ENCODE data around the gene STX1B. TPM values are rescaled to one million over a fixed set of nuclear protein-coding genes. Genes with fewer than 3 reads are reported as not detected.

STX1B gene
- total and polyA plus RNA-seq, 7 experiments from 2014 or later: 0.37 to 5.2 (median 4.2) TPM

DNA sequence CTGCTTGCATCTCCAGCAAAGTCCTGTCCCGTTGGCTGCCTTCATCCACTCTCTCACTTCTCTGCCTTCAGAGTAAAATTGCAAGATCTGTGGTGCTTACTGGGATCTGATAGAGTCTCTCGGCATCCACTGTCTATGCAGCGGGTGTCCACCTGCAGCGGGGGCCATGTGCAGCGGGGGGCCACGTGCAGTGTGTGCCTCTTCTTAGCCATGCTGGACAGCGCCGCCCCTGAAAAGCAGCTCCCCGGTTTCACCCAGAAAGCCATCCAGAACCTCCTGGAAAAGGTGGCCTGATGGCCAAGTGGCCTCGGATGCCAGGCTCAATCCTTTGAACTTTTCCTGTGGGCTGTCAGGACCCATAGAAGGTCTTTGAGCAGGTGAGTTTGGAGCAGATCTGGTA, 32.4 kb upstream of the STX1B start:
- H3K9me3 ChIP-seq (ENCODE audit: control insufficient read depth in 2 of 3, low read length in 3 of 3): no peaks in the 10 kb centered on the region
- H3K4me1 Mint-ChIP-seq: peaks cover 0 to 3% (median 0%) of the 10 kb centered on the region in 7 donors
- no peaks in the 10 kb centered on the region for H3K4me1 ChIP-seq (ENCODE audit: control insufficient read depth in 2 of 2, insufficient read depth in 2 of 2, low read length in 2 of 2)
- no peak overlapping the region for H3K27ac ChIP-seq (ENCODE audit: low read depth, low read length)
- no peaks in the 10 kb centered on the region for H3K27me3 ChIP-seq (ENCODE audit: control insufficient read depth in 2 of 2, insufficient read depth in 2 of 2, low read length in 2 of 2)
- peaks cover 3 to 51% (median 11%) of the 10 kb centered on the region in 3 experiments for H3K36me3 ChIP-seq (ENCODE audit: control insufficient read depth in 2 of 3, insufficient read depth in 3 of 3, low read length in 3 of 3)
- H3K4me3 ChIP-seq (ENCODE audit: low read length): no peak overlapping the region
- H3K9me3 Mint-ChIP-seq: no peaks in the 10 kb centered on the region
- H3K36me3 Mint-ChIP-seq: peaks cover 0 to 16% (median 5%) of the 10 kb centered on the region in 5 donors
- DNase-seq: no peak
- no peak overlapping the region for H3K27ac Mint-ChIP-seq
- no peak for ATAC-seq
- POLR2A ChIA-PET: no interaction called here
- intact Hi-C loops (cut with micrococcal nuclease): no loop called here
- no peak overlapping the region for H3K4me3 Mint-ChIP-seq
- CTCF ChIA-PET: no interaction called here
- H3K27me3 Mint-ChIP-seq: no peaks in the 10 kb centered on the region

DNA sequence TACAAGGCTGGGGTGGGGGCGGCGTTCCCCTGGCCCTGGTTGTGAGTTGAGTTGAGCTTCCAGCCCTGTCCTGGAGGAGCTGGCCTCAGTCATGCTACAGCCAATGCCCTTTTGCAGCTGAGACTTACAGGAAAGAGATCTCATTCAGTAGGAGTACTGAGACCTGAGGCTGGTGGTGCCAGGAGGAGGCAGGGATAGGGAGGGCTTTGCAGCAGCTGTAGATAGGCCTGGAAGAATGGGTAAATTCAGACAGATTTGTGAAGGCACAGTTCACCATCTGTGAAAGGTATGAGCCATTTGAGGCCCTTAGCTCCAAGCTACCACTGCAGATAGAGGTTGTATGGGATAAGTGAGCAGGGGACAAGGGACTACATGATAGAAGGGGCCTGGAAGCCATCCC, 28.6 kb upstream of the STX1B start:
- no peak overlapping the region for H3K27ac ChIP-seq (ENCODE audit: low read depth, low read length)
- intact Hi-C loops (cut with micrococcal nuclease): no loop called here
- H3K27ac Mint-ChIP-seq: no peak overlapping the region

DNA sequence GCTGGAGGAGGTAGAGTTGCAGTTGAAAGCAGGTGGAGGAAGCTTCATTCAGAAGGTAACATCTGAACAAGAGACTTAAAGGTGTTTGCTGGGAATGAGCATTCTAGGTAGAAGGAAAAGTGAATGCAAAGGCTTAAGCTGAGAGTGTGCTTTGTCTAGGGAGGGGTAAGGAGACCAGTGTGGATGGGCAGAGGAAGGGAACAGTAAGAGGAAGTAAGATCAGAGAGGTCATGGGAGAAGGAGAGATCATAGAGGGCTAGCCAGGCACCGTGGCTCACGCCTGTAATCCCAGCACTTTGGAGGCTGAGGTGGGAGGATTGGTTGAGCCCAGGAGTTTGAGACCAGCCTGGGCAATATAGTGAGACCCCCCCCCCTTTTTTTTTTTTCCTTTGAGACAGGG, 26.3 kb upstream of the STX1B start:
- ATAC-seq (no peak), DNase-seq (no peak)
- H3K4me3 Mint-ChIP-seq: no peak overlapping the region
- peak overlapping the region in 4 of 9 donors; percentile 38 to 68 (median 51) for H3K27ac Mint-ChIP-seq
- peaks cover 0 to 3% (median 0%) of the 10 kb centered on the region in 5 donors for H3K27me3 Mint-ChIP-seq
- Histone ChIP-seq H3K36me3 (ENCODE audit: control insufficient read depth in 2 of 3, insufficient read depth in 3 of 3, low read length in 3 of 3) (peaks cover 6 to 59% (median 12%) of the 10 kb centered on the region in 3 experiments), H3K4me1 (ENCODE audit: control insufficient read depth in 2 of 2, insufficient read depth in 2 of 2, low read length in 2 of 2) (peaks cover 14 to 16% of the 10 kb centered on the region in 2 donors), H3K27me3 (ENCODE audit: control insufficient read depth in 2 of 2, insufficient read depth in 2 of 2, low read length in 2 of 2) (no peaks in the 10 kb centered on the region), H3K4me3 (ENCODE audit: low read length) (no peak overlapping the region), H3K27ac (ENCODE audit: low read depth, low read length) (no peak overlapping the region), H3K9me3 (ENCODE audit: control insufficient read depth in 2 of 3, low read length in 3 of 3) (no peaks in the 10 kb centered on the region)
- H3K4me1 Mint-ChIP-seq: peaks cover 15 to 33% (median 20%) of the 10 kb centered on the region in 7 donors
- peaks cover 0 to 1% (median 0%) of the 10 kb centered on the region in 11 donors for H3K9me3 Mint-ChIP-seq
- ChIA-PET POLR2A (interaction anchor here (0.6 to 5.3 kb wide), 3 partner anchors 23 to 37 kb away, joined by 3 to 29 read pairs (median 3); partner anchors contain the start of genes ZNF646 and ZNF668), CTCF (no interaction called here)
- peaks cover 0 to 20% (median 7%) of the 10 kb centered on the region in 5 donors for H3K36me3 Mint-ChIP-seq
- intact Hi-C loops (cut with micrococcal nuclease): no loop called here

More for the DNA sequence above, 28.6 kb upstream of the STX1B start:
- H3K4me1 Mint-ChIP-seq: peaks cover 8 to 17% (median 14%) of the 10 kb centered on the region in 7 donors
- no peak for DNase-seq
- no peaks in the 10 kb centered on the region for H3K27me3 Mint-ChIP-seq
- no peak for ATAC-seq
- H3K36me3 Mint-ChIP-seq: peaks cover 0 to 20% (median 7%) of the 10 kb centered on the region in 5 donors
- H3K4me1 ChIP-seq (ENCODE audit: control insufficient read depth in 2 of 2, insufficient read depth in 2 of 2, low read length in 2 of 2): peaks cover 4 to 6% of the 10 kb centered on the region in 2 donors
- H3K4me3 Mint-ChIP-seq: no peak overlapping the region
- no peak overlapping the region for H3K4me3 ChIP-seq (ENCODE audit: low read length)
- H3K9me3 ChIP-seq (ENCODE audit: control insufficient read depth in 2 of 3, low read length in 3 of 3): no peaks in the 10 kb centered on the region
- no peaks in the 10 kb centered on the region for H3K9me3 Mint-ChIP-seq
- CTCF ChIA-PET: interaction anchor here (0.6 kb wide), 1 partner anchor 77 kb away, joined by 5 read pairs; no protein-coding TSS in a partner anchor
- POLR2A ChIA-PET: interaction anchor here (0.7 to 0.8 kb wide), 2 partner anchors 16 to 33 kb away, joined by 3 read pairs; no protein-coding TSS in a partner anchor
- peaks cover 6 to 70% (median 12%) of the 10 kb centered on the region in 3 experiments for H3K36me3 ChIP-seq (ENCODE audit: control insufficient read depth in 2 of 3, insufficient read depth in 3 of 3, low read length in 3 of 3)
- no peaks in the 10 kb centered on the region for H3K27me3 ChIP-seq (ENCODE audit: control insufficient read depth in 2 of 2, insufficient read depth in 2 of 2, low read length in 2 of 2)

DNA sequence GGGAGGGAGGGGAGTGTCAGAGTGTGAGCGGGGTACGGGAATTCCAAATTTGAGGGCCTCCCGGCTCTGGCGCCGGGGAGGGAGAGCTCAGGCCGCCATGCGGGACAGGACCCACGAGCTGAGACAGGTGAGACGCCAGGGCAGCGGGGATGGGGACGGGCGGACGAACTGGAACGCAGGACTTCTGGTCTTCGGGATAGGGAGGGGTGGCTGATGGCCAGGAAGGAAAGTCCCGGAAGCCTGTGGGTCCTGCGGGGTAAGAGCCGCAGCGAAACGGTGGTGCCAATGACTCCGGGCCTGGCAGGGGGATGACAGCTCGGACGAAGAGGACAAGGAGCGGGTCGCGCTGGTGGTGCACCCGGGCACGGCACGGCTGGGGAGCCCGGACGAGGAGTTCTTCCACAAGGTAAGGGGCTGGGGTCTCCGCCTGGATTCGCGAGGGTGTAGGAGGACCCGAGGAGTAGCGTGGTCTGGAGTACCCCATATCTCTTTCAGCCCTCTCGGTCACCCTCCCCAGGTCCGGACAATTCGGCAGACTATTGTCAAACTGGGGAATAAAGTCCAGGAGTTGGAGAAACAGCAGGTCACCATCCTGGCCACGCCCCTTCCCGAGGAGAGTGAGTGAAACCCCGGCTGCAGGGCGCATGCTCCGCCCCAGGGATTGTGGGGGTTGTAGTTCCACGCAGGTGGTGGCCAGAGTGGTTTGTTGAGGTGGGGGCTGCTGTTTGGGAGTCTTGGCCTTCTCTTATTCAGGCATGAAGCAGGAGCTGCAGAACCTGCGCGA, 23.5 kb upstream of the STX1B start:
- H3K27me3 Mint-ChIP-seq: peaks cover 0 to 3% (median 0%) of the 10 kb centered on the region in 5 donors
- no peaks in the 10 kb centered on the region for H3K27me3 ChIP-seq (ENCODE audit: control insufficient read depth in 2 of 2, insufficient read depth in 2 of 2, low read length in 2 of 2)
- H3K27ac ChIP-seq (ENCODE audit: low read depth, low read length): peak overlapping the region; percentile 93
- peak overlapping the region; percentile 82 for H3K4me3 ChIP-seq (ENCODE audit: low read length)
- peak; percentile 53 for ATAC-seq
- CTCF ChIA-PET: no interaction called here
- H3K4me3 Mint-ChIP-seq: peak overlapping the region; percentile 78 to 100 (median 96)
- peaks cover 0 to 1% (median 0%) of the 10 kb centered on the region in 11 donors for H3K9me3 Mint-ChIP-seq
- H3K36me3 ChIP-seq (ENCODE audit: control insufficient read depth in 2 of 3, insufficient read depth in 3 of 3, low read length in 3 of 3): peaks cover 3 to 36% (median 9%) of the 10 kb centered on the region in 3 experiments
- H3K36me3 Mint-ChIP-seq: peaks cover 0 to 12% (median 3%) of the 10 kb centered on the region in 5 donors
- intact Hi-C loops (cut with micrococcal nuclease): loop anchor here (1.0 to 5.0 kb wide), 18 partner anchors 23 to 835 kb away; partner anchors contain the start of genes KAT8 (in 2 of the 2), SETD1A (in 2 of the 2), STX1B (in 2 of the 2) and VKORC1 (in 2 of the 2)
- H3K4me1 ChIP-seq (ENCODE audit: control insufficient read depth in 2 of 2, insufficient read depth in 2 of 2, low read length in 2 of 2): peaks cover 14 to 16% of the 10 kb centered on the region in 2 donors
- no peaks in the 10 kb centered on the region for H3K9me3 ChIP-seq (ENCODE audit: control insufficient read depth in 2 of 3, low read length in 3 of 3)
- peaks cover 15 to 35% (median 22%) of the 10 kb centered on the region in 7 donors for H3K4me1 Mint-ChIP-seq
- H3K27ac Mint-ChIP-seq: peak overlapping the region; percentile 84 to 99 (median 97)
- peak; percentile 75 to 91 (median 84) for DNase-seq
- POLR2A ChIA-PET: interaction anchor here (0.5 to 5.3 kb wide), 10 partner anchors 25 to 667 kb away, joined by 3 to 29 read pairs (median 3); partner anchors contain the start of genes ARMC5, FUS, ZNF646 and ZNF668

DNA sequence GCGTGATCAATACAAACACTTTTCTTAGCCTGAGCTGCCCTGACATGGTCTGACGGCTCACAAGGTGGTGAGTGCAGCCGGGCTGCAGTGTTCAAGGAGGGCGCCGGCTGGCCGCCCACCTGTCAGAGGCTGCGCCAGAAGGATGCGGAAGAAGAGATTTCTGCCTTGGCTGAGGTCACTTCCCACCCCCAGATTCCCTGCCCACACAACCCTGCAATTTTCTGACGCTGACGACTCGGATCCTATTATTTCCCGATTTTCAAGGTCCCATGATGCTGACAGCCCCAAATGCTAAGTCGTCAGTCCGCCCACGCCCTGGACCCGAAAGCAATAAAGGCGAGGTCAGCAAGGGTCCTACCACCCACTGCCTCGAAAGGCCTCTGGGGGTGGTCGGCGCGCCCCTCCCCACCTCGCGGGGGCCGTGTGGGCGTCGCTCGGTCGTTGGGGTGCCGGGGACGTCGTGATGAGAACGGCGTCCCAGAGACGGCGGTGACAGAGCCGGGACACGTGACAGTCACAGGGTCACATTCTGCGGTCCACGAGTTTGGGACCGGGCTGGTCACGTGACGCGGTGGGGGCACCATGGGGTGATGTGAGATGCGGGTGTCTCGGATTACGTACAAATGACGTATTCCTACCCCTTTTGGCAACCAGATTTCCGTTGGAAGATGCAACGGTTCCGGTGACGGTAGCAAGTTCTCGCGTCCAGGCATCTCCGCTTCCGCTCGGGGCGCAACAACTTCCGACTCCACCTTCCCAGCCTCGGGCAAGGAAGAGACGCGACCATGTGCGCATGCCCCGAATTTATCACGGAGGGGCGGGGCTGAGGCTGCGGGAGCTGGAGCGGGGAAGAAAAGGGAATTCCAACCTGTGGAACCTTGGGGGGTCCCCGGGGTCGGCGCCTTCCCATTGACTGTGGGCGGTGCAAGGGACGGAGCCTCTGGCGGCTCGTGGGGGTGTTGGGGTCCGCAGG, 22.6 kb upstream of the STX1B start, which contains the start of gene STX4:
Gene STX4 (plus strand): TSS at position 823 of the 973 bp plus-strand sequence. CDS start 248 bp downstream, outside the sequence.
- intact Hi-C loops (cut with micrococcal nuclease): loop anchor here (1.0 to 5.0 kb wide), 18 partner anchors 22 to 836 kb away; partner anchors contain the start of genes KAT8 (in 2 of the 2), SETD1A (in 2 of the 2), STX1B (in 2 of the 2) and ZNF646 (in 2 of the 2)
- CTCF ChIA-PET: no interaction called here
- H3K9me3 Mint-ChIP-seq: peaks cover 0 to 1% (median 0%) of the 10 kb centered on the region in 11 donors

More for the DNA sequence above, 22.6 kb upstream of the STX1B start, which contains the start of gene STX4:
- Mint-ChIP-seq H3K4me1 (peaks cover 15 to 35% (median 22%) of the 10 kb centered on the region in 7 donors), H3K27me3 (peaks cover 0 to 3% (median 0%) of the 10 kb centered on the region in 5 donors), H3K27ac (peak within 1 kb of the TSS; percentile 84 to 99 (median 97)), H3K36me3 (peaks cover 0 to 8% (median 3%) of the 10 kb centered on the region in 5 donors), H3K4me3 (peak within 1 kb of the TSS; percentile 78 to 100 (median 96))
- Histone ChIP-seq H3K27me3 (ENCODE audit: control insufficient read depth in 2 of 2, insufficient read depth in 2 of 2, low read length in 2 of 2) (no peaks in the 10 kb centered on the region), H3K9me3 (ENCODE audit: control insufficient read depth in 2 of 3, low read length in 3 of 3) (no peaks in the 10 kb centered on the region), H3K4me3 (ENCODE audit: low read length) (peak within 1 kb of the TSS; percentile 82), H3K36me3 (ENCODE audit: control insufficient read depth in 2 of 3, insufficient read depth in 3 of 3, low read length in 3 of 3) (peaks cover 3 to 27% (median 3%) of the 10 kb centered on the region in 3 experiments), H3K27ac (ENCODE audit: low read depth, low read length) (peak within 1 kb of the TSS; percentile 93), H3K4me1 (ENCODE audit: control insufficient read depth in 2 of 2, insufficient read depth in 2 of 2, low read length in 2 of 2) (peaks cover 14 to 16% of the 10 kb centered on the region in 2 donors)
- ATAC-seq (peak; percentile 89), DNase-seq (peak; percentile 90 to 100 (median 97))
- POLR2A ChIA-PET: interaction anchor here (0.6 to 5.3 kb wide), 10 partner anchors 24 to 428 kb away, joined by 3 to 29 read pairs (median 3); partner anchors contain the start of genes ARMC5, FUS, ZNF646 and ZNF668

All from naive thymus-derived CD4-positive, alpha-beta T cell (primary cell).